Jurkat, Clone E6-1 (cell line): ENCODE results near the gene ABCA5.
A peak's percentile ranks its signal among the peaks of the same experiment; 100 is the strongest.
"Not testable (repeated sequence)": the region's sequence is repeated elsewhere in the genome, so short reads cannot be mapped to it uniquely, and the experiment has no call there.

Source experiments
- DNase-seq: peaks from one replicate; pipeline ENCODE4 v3.0.0-alpha.2; 2011; ENCODE audit warnings: low read depth, low spot score
- H3K4me3 ChIP-seq: 2 replicates; pipeline ENCODE4 v1.5.1; 2011; ENCODE audit warnings: mild to moderate bottlenecking, low read length, control low read depth, moderate library complexity

ABCA5 gene

DNA sequence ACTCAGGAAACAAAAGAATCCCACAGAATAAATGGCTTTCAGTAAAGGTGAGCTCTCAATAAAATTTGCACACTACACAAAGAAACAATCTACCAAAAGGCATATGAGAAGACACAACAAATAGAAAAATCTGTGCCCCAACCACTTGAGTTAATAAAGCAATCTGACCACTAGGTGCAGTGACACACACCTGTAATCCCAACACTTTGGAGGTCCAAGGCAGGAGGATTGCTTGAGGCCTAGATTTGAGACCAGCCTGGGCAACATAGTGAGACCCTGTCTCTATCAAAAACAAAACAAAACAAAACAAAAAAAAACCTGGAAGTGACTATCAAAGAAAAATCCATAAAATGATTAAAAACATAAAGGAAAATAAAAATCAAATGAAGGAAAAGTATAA, 9.6 kb upstream of the ABCA5 start:
- no peak overlapping the region for H3K4me3 ChIP-seq
- no peak for DNase-seq

DNA sequence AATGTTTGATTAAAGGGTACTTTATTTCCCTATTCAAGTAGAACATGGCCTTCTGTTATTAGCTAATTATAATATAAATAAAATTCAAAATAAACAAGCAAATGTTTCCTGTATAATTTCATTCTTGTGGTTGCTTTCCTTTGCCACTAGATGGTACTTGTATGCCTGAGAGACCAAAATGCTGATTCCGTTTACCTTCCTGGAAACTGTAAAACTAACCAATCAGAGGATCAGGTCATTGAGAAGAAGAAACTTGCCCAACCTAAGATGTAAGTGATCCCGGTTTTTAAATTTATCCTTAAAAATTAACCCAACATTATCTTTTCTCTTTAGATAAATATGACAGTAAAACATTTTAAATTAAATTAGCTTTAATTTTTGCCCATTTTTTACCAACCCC, 8.1 kb upstream of the ABCA5 start:
- peak; percentile 35 for DNase-seq
- no peak overlapping the region for H3K4me3 ChIP-seq

DNA sequence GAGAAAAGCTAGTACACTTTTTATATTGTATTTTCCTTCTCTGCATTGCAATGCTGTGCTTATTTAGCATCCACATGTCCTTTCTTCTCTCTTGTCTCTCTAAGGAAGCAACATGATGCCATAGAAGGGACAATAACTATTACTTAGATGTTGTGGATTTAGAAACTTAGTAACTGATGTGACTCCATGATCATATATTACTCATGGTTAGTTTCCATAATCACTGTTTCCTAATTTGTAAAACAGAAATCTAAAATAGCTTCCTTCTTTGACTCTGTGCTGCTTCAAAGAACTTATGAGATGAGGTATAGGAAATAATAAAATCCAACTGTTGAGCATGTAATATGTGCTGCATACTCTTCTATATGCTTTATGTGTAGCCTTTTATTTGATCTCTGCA, 6.6 kb upstream of the ABCA5 start:
- H3K4me3 ChIP-seq: no peak overlapping the region
- DNase-seq: no peak

DNA sequence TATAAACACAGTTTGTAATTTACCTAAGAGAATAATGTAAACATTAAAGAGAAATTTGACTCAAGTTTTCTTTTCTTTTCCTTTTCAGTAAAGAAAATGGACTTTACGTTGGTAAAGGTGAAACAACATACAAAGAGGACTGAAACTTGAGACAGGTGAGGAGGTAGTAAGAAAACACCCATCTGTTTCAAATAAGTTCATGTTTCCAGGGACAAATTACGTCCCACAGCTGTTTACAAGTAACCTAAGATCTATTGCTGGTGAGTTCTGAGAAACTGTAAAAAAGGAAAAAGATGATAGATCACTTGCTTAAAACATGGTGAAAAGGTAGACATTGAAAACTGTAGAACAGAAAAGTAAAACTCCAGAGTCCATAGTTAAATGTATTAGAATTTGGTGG, 4.8 kb upstream of the ABCA5 start:
- H3K4me3 ChIP-seq: no peak overlapping the region
- DNase-seq: no peak

DNA sequence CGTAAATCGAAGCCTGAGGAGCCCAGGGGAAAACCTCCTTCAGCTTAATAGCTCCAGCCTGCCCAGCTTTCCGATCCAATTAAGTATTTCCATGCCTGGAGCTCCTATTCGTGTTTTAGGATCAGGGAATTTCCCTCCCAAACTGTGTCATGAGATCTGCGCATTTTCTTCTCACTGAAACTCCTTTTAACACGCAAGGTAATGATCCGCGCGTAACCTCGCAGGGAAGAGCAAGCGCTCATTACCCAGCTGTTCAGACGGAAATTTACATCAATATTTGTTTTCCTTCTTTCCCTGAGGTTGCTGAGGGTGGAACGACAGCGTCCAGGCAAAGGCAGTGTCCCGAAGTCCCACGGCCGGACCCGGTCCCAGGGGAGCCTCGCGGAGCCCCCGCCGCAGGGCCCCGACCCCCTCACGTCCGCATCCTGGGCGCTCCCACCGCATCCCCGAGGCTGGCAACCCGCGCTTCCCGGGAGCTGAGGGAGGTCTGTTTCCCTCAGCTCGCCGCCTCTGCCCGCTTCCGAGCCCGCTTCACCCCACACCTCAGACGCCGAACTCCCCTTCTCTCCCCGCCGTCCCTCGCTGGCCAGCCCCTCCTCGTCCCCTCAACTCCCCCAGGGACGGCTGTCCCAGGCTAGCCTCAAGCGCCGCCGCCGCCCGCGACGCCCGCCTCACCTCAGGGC, 415 bp downstream of the ABCA5 start:
- no peak for DNase-seq
- peak overlapping the region; percentile 63 for H3K4me3 ChIP-seq

DNA sequence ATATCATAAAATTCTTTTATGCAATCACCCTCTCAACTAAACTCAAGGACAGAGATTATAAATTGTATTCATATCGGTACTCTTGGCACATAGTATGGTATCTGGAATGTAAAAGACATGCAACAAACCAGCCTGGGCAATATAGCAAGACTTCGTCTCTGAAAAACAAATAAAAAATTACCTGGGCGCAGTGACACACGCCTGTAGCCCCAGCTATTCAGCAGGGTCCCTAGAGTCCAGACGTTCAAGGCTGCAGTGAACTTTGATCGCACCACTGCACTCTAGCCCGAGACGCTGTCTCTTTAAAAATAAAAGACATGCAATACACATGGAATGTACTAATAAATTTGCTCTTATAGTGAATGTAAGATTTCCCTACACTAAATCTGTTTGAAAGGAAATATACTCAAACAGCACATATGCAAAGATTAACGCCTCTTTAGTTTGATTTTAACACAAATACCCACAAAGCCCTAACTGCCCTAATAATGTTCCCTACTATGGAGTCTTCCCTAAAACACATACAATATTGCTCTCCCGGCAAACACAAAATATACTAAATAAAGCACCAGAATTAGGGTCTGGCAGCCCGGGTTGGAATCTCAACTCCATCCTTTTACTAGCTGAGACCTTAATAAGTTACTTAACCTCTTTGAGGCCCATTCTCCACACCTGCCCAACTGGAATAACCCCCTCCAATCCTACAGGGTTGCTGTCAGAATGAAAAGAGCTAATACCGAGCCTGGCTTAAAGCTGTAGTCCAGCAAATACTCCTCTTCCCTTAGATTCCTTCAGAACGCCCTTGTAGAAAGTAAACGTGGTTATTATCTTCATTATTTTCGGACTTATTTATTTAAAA, 1.2 kb downstream of the ABCA5 start:
- no peak overlapping the region; the same call in 1 of the 2 replicates for H3K4me3 ChIP-seq
- DNase-seq: no peak

DNA sequence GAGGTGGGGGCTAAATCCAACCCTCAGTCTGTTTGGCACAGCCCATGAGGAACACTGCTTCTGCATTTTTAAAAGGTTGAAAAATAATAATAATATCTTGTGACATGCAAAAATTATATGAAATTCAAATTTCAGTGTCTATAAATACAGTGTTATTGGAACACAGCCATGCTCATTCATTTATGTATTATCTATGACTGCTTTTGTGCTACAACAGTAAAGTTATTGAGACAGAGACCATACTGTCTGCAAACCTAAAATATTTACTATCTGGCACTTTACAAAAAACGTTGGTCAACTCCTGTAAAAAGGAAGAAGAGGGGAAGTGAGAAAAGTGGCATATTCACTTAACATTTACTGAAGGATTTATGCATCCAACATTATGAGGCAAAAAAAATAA, 3.1 kb downstream of the ABCA5 start:
- DNase-seq: no peak
- H3K4me3 ChIP-seq: no peak overlapping the region

DNA sequence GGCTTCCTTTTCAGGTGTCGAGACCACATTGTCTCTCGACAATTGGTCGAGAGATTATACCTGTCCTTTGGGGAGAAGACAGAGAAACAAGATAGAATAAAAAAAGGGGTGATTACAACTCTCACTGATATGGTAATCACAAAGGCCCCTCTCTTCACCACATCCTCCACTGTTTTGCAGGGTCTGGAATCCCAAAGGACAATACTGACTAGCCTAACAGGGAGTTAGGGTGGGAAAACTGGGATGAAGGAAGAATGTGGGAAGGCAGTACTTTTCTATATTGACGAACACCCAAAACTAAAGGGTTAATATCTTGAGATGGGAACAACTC, 6.1 kb downstream of the ABCA5 start:
- H3K4me3 ChIP-seq: no peak overlapping the region
- no peak for DNase-seq

DNA sequence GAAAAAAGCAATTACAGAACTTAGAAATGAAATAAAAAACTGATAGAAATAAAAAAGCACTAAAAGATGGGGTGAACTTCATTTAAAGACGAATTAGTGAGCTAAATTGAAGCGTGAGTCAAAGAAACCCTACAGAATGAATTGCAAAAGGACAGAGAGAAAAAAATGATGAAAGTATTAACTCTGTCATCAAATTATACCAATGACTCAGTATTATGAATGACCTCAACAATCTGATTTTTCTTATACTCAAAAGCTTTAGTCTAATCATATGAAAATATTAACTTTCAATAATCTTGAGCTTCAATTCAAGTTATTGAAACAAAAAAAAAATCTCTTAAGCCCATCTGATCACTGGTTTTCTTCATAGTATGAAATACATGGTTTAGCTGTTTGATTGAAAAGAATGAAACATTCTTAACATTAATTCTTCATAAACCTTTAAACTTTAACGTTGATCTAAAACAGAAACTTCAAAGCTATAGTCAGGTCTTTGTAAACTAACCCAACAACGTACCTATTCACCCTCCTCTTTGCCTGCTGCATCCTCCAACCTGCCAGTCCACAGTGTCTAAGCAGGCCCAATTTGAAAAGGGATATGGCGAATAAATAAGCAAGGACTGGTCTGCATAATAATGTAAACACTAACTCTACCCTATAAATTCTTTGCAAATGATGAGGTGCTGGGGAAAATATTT, 6.6 kb downstream of the ABCA5 start:
- no peak for DNase-seq
- H3K4me3 ChIP-seq: no peak overlapping the region

DNA sequence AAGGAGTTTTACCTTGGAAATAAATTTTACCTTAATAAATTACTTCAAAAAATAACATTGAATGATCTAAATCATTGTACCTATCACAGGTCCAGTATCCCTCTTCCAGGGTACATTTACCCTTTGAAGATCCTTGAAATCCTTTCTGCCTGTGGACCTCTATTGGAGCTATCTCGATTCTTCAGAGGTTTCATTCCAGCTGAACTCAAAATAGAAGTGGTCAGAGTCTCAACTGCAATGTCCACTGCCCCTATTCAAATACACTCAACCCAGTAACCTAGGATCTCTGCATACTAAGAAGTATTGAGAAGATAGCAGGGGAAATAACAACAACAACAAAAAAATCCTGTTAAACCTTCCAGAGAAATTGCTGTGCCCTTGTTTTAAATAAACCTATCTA, 9.3 kb downstream of the ABCA5 start:
- DNase-seq: no peak
- H3K4me3 ChIP-seq: no peak overlapping the region

DNA sequence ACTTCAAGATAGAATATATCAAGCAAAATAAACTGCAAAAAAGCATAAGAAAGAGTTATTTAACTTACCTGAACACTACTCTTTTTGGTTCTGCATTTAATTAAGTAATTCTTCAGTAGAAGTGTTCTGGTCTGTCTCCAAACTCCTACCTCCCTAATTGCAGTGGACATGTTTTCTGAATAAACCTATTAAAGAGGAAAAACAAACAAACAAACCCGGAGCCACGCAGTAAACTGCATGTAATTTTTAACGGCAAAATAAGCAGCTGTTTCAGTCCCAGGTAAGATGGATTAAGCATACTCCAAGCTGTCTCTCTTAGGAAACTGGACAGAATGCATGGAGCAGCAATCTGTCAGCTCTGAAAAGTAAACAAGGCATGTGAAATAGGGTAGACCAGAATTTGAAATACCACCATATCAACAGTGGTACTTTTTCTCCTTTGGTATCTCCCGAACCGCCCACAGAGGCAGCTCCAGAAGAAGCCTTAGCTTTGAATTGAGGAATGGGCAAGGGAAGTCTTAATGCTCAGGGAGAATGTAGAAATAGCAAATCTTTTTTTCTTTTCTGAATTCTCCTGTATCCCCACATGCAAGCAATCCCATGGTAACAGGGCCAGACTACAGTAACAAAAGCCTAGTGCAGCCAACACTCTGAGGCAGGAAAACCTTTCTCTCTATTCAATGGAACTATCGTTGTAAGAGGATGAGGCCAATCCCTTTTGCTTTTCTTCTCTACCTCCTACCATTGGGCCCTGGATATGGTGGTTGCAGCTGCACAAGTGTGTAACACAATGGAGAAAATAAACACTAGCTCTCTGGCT, 12.5 kb downstream of the ABCA5 start:
- no peak for DNase-seq
- no peak overlapping the region for H3K4me3 ChIP-seq

DNA sequence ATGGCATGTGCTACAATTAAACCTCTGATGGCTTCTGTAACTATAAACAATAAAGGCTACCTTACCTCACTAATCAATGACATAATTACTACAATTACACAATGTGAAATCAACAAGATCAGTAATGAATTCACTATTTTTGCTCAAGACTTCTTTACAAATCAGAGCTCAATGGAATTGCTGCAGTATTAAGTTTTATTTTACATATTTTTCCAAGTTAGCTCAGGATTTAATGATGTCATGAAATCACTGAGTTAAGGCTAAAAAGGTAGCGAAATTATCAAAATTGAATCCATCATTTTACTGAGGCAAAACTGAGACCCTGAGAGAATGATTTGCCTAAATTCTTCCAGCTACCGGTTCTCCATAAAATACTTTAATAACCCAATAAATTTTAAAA, 21.8 kb downstream of the ABCA5 start:
- DNase-seq: no peak
- H3K4me3 ChIP-seq: no peak overlapping the region

DNA sequence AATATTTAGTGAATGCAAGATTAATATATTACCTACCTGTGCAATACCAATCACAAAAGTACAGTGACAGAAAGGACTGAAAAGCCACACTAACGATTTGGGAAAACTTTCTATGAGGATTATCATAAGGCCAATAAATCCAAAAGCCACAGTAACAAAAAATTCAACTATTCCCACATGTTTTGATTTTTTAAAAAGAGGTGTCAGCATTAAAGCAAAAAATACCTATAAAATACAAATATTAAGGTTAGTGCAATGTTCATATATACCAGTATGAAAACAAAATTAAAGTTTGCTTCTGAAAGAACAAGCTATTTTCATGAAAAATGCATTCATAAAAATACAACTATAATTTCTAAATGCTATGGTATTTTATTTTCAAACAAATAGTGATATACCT, 24.3 kb downstream of the ABCA5 start:
- no peak overlapping the region for H3K4me3 ChIP-seq
- DNase-seq: no peak

DNA sequence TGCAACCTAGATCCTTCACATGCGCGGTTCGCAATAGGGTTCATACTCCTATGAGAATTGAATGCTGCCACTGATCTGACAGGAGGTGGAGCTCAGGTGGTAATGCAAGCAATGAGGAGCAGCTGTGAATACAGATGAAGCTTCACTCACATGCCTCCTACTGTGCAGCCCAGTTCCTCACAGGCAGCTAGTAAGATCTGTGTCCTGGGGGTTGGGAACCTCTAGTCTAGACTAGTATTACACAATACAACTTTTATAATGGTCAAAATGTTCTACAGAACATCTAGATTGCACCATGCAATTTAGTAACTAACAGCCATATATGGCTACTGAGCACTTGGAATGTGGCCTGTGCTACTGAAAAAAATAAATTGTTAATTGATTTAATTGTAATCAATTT, 26.7 kb downstream of the ABCA5 start:
- no peak for DNase-seq
- no peak overlapping the region for H3K4me3 ChIP-seq

DNA sequence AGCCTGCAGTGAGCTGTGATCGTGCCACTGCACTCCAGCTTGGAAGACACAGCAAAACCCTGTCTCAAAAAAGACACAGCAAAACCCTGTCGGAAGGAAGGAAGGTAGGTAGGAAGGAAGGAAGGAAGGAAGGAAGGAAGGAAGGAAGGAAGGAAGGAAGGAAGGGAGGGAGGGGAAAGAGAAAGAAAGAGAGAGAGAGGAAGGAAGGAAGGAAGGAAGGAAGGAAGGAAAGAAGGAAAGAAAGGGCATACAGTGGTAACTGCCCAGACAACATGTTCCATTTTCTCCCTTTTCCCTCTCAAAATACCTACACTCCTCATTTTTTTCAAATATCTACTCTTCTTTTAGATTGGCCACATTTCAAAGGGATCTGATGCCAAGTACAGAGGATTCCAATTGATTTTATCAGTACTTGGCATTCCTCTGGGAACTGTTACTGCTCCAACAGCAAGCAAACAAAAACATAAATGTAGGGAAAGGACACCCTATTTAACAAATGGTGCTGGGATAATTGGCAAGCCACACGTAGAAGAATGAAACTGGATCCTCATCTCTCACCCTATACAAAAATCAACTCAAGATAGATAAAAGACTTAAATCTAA, 28.7 kb downstream of the ABCA5 start:
- not testable (repeated sequence) for H3K4me3 ChIP-seq, DNase-seq

DNA sequence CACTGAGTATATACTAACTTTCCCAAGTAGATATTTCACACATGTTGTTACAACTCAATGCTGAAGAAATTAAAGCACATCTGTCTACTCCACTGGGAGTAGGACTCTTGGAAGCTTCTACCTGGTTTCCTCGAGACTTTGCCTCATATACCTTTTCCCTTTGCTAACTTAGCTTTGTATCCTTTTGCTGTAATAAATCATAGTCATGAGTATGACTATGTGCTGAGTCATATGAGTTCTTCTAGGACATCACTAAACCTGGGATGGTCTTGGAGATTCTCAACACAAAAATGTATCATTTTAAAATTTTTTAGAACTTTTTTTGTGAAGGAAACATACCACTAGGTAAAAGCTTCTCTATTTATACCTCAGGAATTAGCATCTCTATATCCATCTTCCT, 39.8 kb downstream of the ABCA5 start:
- no peak overlapping the region for H3K4me3 ChIP-seq
- no peak for DNase-seq

DNA sequence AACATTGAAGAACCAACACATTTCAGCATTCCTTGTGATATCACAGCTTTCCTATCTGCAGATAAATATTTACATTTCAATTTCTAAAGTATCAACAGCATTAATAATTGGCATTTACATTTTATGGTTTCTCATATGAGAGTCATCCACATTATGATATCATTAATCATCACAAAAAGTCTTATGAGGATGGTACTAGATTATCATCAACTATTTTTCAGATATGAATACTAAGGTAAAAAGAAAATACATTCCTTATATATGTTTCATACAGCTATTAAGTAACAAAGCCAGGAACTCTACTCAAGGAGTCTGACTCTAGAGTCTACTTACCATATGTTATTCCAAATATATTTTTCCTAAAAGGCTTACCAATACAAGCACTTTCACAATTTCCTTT, 40.7 kb downstream of the ABCA5 start:
- no peak overlapping the region for H3K4me3 ChIP-seq
- DNase-seq: no peak

DNA sequence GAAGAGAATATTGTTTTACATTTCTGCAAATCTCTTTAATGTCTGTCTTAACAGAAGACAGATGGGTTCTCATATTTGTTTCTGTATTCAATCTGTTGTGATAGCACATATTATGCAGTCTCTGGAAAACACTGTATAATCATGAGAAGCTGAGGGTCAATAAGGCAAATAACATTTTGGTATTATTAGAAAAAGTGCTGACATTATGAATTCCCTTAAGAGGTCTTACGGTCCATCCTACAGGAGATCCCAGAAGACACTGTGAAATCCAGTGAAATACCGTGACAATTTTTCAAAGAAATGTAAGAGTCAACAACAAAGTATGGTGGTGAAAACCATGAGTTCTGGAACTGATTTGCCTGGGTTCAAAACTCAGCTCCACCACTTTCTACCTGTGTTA, 42.3 kb downstream of the ABCA5 start:
- DNase-seq: no peak

DNA sequence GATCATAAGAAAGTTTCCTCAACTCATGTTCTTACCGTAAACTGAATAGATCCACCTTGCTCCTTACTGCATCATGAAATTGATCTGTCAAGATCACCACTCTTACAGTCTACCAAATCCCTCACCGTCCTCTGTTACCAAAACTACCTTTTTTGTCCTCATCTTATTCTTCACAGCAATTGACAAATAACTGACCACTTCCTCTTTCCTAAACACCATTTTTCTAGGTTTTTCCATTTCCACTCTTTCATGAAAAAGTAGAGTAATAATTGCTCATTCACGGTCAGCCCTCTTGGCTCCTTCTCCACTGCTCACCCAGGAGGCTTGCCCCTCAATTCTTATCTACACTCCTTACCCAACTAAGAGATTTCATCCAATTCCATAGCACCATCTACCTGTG, 44.9 kb downstream of the ABCA5 start:
- no peak overlapping the region for H3K4me3 ChIP-seq
- no peak for DNase-seq

More for the DNA sequence above, 42.3 kb downstream of the ABCA5 start:
- no peak overlapping the region for H3K4me3 ChIP-seq
